ENCODE measurements around the gene GIMAP6.

GRCh38 chr7:150665896-150666295 lies 33.7 kb upstream of the GIMAP6 start:
- no peak for TF ChIP-seq CTCF (conservative IDR thresholded peaks at IDR 0.05)
- TF ChIP-seq EZH2 (IDR thresholded peaks at IDR 0.05; ENCODE audit: low read depth) = no peak
